Prostate gland (tissue), 2 donors: ENCODE measurements around the gene RNPEPL1.

Experiments
- CTCF ChIP-seq, 4 experiments: fragments of 200-600 bp in 2 of 4; fragments of 450-650 bp in 2 of 4; sonication (generic) in 2 of 4; IDR thresholded peaks; 1 replicate in 3 of 4; 2 replicates in 1 of 4; pipeline ENCODE4 v1.5.1; 2016 to 2019; ENCODE audit warnings: antibody characterized with exemption in 4 of 4, mild to moderate bottlenecking in 2 of 4, moderate library complexity in 2 of 4
- POLR2A ChIP-seq: fragments of 450-650 bp; IDR thresholded peaks from one replicate; pipeline ENCODE4 v1.6.1; 2016; ENCODE audit warnings: antibody characterized with exemption, mild to moderate bottlenecking

DNA sequence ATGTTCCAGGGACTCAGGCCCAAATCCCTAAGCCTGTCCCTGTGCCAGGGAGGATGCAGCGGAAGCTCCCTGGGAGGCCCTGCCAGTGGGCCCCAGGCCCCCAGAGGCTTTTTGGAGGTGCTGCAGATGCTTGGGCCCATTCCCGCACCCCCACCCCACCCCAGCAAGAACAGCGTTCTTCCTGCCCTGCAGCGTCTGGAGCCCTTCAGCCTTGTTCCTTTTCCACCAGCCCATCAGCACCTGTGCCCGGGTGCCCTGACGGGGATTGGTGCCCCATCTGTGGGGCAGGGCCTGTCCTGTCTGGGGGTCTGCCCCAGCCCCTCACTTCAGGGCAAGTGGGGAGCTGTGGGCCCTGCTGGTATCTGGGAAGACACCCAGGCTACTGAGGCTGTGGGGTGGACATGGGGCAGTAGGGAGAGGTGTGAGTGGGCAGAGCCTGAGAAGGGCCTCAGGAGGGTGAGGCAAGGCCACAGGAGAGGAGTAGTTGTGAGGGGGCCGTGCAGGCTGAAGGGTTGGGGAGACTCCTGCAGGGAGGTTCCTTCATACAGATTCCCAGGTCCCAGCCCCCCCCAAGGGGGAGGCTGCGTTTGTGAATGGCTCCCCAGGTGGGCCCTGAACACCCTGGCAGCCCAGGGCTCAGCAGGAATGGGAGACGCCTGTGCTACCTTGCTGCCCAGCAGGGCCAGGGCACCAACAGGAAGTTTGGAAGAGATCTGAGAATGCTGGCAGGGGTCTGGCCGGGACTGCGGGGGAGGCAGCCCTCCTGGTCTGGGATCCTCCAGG lies 2.4 kb downstream of the RNPEPL1 start:
- TF ChIP-seq CTCF (IDR thresholded peaks at IDR 0.05) (no peak), POLR2A (no peak)
